Measurements from ENCODE around the gene SNN.

DNA sequence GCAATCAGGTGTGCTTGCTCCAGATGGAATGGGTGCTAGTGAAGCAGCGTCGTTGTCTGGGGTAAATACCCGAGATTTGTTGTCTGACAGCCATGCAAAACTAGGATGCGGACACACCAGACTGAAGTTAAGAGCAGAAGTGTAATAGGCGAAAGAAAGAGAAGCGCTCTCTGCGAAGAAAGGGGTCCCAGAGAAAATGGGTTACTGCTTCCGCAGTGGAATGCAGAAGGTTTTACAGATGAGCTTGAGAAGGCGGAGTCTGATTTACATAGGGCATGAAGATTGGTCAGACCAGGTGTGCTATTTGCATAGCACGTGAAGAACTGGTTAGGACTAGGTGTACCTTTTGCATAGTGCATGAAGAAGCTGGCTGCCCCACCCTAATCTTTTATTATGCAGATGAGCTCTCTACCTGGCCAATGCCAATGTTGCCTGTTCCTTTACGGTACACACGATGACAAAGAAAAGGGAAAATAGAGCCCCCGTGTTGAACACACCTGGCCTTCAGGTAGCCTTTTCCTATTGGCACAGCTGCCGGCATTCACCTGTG, 32.0 kb upstream of the SNN start:
- TF ChIP-seq, protein P1, sequence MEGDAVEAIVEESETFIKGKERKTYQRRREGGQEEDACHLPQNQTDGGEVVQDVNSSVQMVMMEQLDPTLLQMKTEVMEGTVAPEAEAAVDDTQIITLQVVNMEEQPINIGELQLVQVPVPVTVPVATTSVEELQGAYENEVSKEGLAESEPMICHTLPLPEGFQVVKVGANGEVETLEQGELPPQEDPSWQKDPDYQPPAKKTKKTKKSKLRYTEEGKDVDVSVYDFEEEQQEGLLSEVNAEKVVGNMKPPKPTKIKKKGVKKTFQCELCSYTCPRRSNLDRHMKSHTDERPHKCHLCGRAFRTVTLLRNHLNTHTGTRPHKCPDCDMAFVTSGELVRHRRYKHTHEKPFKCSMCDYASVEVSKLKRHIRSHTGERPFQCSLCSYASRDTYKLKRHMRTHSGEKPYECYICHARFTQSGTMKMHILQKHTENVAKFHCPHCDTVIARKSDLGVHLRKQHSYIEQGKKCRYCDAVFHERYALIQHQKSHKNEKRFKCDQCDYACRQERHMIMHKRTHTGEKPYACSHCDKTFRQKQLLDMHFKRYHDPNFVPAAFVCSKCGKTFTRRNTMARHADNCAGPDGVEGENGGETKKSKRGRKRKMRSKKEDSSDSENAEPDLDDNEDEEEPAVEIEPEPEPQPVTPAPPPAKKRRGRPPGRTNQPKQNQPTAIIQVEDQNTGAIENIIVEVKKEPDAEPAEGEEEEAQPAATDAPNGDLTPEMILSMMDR (IDR thresholded peaks at IDR 0.05), result no peak
- peak in 1 of 2 donors; percentile 77 for TF ChIP-seq POLR2A (IDR thresholded peaks at IDR 0.05)
